GM18519 (cell line): ENCODE data around the gene MRPL28.
"Not testable (repeated sequence)": the region's sequence is repeated elsewhere in the genome, so short reads cannot be mapped to it uniquely, and the experiment has no call there.

ENCODE experiments used
- ATAC-seq: cut with Tn5 transposase; IDR thresholded peaks from one replicate; pipeline ENCODE4 v1.9.1; 2021; ENCODE audit warnings: mild to moderate bottlenecking, moderate library complexity; ENCODE audit not compliant: unreplicated experiment, low FRiP score

MRPL28 gene

DNA sequence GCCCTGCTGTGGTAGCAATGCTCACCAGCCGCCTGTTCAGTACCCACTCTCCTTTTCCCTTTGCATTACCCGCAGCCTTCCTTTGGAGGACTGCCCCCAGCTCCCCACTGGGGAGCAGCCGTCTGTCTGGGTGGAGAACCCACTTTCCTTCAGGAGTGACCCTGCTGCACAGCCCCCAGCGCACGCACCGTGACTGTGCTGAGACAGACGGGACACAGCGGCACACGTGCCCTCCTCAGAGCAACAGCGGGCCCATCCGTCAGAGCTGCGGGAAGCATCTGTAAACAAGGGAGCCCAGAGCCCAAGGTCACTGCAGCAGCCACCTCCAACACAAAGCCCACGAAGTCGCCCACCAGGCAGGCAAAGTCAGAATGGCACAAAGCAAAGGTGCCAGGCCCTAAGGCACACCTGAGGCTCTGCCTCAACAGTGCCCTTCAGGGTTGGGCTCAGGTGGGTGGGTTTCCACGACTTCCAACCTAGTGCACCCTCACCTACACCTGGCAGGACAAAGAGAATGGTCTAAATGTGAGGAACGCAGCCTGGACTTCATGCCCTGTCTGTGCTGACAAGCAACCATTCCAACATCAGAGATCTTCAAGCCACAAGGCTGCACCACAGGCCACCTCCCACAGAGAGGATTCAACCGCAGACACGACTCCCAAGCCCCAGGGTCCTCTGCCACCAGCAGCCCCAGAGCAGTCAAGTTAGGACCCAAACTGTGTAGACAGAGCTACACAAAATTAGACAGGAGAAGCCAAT, 27.7 kb downstream of the MRPL28 start:
- no peak for ATAC-seq

DNA sequence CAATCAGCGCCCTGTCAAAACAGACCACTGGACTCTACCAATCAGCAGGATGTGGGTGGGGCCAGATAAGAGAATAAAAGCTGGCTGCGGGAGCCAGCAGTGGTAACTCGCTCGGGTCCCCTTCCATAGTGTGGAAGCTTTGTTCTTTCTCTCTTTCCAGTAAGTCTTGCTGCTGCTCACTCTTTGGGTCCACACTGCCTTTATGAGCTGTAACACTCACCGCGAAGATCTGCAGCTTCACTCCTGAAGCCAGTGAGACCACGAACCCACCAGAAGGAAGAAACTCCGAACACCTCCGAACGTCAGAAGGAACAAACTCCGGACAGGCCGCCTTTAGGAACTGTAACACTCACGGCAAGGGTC, 28.4 kb downstream of the MRPL28 start:
- ATAC-seq: not testable (repeated sequence)

DNA sequence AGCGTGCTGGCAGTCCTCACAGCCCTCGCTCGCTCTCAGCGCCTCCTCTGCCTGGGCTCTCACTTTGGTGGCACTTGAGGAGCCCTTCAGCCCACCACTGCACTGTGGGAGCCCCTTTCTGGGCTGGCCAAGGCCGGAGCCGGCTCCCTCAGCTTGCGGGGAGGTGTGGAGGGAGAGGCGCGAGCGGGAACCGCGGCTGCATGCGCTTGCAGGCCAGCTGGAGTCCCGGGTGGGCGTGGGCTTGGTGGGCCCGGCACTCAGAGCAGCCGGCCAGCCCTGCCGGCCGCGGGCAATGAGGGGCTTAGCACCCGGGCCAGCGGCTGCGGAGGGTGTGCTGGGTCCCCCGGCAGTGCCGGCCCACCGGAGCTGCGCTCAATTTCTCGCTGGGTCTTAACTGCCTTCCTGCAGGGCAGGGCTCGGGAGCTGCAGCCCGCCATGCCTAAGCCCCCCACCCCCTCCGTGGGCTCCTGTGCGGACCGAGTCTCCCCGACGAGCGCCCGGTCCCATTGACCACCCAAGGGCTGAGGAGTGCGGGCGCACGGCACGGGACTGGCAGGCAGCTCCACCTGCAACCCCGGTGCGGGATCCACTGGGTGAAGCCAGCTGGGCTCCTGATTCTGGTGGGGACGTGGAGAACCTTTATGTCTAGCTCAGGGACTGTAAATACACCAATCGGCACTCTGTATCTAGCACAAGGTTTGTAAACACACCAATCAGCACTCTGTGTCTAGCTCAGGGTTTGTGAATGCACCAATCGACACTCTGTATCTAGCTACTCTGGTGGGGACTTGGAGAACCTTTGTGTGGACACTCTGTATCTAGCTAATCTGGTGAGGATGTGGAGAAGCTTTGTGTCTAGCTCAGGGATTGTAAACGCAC, 29.0 kb downstream of the MRPL28 start:
- not testable (repeated sequence) for ATAC-seq

DNA sequence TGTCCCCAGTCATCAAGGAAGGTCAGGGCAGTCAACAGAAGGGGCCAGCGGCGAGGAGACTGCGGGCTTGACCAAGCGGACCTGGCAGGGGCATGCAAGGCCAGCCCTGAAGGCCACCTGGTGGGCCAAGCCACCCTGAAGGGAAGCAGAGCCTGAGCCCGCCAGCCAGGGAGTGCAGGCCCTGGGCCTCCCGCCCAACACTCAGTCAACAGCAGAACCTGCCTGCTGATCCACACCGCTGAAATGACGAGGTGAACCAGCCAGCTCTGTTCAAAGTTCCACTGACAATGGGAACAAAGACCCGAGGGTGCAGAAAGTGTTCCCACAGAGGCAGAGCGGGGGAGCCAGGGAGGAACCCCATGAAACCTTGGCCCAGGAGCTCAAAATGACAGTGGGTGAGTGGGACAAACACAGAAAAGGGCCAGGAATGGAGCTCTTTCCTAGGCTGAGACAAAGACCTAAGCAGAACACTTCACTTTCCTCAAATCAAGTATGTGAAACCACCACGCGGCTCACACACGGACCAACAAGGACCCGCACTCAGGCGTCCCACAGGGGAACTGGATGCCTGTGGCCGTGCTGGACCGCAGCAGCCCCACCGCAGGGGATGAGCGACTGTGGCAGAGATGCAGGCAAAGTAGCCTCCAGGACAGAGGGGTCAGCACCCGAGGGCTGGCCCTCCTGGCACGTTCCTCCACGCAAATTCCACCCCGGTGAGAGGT, 29.8 kb downstream of the MRPL28 start:
- no peak for ATAC-seq

DNA sequence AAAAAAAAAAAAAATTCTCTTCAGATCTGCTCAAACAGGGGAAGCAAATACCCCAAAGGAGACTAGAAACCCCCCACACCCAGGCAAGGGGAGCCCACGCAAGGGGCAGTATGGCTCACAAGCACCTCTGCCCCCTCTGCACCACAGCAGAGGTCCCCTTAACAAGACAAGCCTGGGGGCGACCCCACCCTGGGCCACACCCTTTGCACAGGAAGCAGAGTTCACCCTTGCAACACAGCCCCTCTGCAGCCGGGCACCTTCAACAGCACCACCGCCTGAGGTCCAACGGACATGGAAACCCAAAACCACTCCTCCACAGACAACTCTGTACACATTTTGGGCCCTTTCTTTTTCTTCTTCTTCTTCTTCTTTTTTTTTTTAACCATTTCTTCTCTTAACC, 30.7 kb downstream of the MRPL28 start:
- ATAC-seq: no peak

DNA sequence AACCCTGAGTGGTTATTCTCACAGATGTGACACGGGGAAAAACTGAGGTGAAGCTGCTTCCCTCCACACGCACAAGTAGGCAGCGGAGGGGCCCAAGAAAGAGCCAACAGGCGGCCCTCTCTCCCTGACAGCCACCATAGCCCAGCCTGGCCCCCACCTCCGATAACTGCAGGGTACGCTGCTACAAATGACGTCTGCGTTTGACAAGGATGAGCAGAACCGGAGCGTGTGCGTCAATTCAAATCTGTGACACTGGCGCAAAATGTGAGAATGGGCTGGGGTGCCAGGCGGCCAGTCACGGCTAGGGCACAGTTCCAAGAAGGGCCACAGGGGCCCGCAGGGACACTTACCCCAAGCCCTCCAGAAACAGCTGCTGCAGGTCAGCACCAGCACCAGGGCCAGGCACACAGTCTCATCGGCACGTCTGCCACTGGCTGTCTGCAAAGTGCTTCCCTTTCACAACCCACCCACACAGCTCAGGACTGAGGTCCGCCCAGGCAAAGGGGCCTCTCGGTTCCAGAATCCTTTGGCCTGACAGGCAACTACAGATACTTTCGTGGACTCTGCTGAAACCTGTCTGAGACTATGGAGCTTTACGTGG, 32.3 kb downstream of the MRPL28 start:
- ATAC-seq: no peak

DNA sequence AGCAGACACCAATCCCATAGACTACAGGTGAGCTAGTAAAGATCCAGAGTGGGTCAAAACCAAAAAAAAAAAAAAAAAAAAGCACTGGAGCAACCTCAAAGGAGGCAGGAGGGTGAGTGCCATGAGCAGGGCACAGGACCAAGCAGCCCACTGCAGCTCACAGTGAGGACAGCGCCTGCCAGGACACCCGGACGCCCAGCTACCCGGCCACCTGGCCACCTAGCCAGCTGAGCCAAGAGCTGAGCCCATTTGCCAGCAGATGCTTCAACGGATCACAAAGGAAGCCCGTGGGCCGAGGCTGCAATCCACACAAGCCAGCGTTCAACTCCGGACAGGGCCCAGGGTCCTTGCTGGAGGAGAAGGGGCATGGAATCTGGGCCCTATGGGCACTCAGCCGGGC, 32.9 kb downstream of the MRPL28 start:
- no peak for ATAC-seq

DNA sequence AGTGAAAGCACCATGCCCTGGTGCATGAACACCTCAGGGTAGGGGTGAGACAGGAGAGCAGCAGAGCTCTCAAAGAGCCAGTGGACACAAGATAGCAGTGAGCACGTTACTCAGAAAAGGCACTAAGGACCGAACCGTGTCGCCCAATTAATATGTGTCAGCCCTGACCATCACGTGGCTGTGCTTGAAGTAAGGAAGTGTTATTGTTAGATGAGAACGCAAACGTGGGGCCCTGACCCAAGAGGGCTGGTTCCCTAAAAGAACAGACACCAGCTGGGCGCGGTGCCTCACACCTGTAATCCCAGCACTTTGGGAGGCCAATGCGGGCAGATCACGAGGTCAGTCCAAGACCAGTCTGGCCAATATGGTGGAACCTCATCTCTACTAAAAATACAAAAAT, 34.1 kb downstream of the MRPL28 start:
- ATAC-seq: no peak

DNA sequence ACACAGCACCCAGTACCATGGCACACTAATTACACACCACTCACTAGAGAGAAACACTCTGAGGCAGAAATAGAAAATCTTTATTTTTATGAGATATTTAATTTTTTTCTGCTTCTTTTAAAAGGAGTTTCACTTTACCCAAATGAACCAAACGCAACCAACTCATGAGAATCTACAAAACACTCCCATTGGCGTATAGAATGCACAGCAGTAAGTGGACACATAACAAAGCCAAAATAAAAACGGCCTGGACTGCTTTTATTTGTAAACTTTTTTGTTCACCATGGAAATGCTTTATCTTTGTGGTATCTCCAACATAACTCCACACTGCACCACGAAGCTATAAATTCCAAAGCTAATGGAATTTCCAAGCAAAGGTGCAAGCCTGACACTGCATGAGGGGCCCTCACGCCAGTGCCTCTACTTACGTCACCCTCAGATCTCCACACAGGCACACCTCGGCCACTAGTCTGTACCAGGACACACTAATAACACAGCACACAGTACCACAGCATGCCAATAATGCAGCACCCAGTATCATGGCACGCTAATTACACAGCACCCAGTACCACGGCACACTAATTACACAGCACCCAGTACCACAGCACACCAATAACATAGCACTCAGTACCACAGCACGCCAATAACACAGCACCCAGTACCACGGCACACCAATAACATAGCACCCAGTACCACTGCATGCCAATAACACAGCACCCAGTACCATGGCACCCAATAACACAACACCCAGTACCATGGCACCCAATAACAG, 35.3 kb downstream of the MRPL28 start:
- ATAC-seq: not testable (repeated sequence)

DNA sequence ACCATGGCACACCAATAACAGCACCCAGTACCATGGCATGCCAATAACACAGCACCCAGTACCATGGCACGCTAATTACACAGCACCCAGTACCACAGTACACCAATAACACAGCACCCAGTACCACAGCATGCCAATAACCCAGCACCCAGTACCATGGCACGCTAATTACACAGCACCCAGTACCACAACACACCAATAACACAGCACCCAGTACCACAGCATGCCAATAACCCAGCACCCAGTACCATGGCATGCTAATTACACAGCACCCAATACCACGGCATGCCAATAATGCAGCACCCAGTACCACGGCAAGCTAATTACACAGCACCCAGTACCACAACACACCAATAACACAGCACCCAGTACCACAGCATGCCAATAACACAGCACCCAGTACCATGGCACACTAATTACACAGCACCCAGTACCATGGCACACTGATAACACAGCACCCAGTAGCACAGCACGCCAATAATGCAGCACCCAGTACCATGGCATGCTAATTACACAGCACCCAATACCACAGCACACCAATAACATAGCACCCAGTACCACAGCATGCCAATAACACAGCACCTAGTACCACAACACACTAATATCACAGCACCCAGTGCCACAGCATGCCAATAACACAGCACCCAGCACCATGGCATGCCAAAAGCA, 36.0 kb downstream of the MRPL28 start:
- ATAC-seq: not testable (repeated sequence)

DNA sequence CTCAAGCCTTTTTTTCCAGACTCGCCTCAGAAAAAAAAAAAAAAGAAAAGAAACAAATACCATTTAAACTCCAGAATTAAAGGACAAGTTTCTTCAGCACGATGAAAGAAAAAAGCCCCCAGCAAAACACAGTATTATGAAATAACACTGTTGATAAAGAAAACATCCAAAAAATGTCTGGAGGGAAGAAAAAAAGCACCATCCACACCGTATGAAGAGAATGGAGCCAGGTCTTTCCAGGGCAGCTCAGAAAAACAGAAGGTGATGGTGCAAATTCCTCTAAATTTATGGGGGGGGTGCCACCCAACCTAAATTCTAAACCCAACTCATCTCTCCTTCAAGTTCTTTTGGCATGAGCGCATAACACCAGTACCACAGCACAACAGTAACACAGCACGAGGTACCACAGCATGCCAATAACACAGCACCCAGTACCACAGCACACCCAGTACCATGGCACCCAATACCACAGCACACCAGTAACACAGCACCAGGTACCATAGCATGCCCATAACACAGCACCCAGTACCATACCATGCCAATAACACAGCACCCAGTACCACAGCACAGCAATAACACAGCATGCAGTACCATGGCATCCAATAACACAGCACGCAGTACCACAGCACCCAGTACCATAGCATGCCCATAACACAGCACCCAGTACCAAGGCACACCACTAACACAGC, 36.8 kb downstream of the MRPL28 start:
- no peak for ATAC-seq

DNA sequence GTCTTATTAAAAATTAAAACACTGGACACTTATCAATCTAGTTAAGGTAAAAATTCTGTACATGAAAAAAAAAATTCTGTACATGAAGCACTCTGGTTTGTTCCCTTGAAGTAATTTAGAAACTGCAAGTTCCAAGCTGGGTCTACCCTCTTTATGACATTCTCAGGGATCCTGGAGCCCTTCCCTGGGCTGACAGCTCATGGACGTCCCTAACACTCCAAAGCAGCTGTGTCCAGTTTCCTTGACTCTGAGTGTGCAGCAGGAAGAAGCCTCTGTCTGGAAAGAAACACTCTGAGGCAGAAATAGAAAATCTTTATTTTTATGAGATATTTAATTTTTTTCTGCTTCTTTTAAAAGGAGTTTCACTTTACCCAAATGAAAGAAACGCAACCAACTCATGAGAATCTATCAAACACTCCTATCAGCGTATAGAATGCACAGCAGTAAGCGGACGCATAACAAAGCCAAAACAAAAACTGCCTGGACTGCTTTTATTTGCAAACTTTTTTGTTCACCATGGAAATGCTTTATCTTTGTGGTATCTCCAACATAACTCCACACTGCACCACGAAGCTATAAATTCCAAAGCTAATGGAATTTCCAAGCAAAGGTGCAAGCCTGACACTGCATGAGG, 39.0 kb downstream of the MRPL28 start:
- not testable (repeated sequence) for ATAC-seq

DNA sequence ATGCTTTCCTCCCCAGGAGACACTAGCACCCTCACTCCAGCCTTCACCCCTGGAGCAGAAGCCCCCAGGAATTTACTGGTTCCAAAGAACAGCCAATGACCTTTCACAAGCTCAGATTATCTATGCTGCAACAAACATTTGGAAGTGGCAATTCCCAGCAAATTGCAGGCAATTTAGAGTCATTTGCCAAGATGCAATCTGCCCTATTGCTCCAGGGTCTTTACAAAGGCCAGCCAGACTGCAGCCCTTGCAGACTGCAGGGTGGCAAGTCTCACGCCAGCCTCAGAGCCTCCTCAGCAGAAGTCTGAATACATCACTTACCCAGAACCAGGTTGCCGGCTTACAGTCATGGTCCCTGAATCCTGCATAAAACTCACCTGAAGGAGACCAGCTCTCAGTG, 39.6 kb downstream of the MRPL28 start:
- ATAC-seq: no peak

DNA sequence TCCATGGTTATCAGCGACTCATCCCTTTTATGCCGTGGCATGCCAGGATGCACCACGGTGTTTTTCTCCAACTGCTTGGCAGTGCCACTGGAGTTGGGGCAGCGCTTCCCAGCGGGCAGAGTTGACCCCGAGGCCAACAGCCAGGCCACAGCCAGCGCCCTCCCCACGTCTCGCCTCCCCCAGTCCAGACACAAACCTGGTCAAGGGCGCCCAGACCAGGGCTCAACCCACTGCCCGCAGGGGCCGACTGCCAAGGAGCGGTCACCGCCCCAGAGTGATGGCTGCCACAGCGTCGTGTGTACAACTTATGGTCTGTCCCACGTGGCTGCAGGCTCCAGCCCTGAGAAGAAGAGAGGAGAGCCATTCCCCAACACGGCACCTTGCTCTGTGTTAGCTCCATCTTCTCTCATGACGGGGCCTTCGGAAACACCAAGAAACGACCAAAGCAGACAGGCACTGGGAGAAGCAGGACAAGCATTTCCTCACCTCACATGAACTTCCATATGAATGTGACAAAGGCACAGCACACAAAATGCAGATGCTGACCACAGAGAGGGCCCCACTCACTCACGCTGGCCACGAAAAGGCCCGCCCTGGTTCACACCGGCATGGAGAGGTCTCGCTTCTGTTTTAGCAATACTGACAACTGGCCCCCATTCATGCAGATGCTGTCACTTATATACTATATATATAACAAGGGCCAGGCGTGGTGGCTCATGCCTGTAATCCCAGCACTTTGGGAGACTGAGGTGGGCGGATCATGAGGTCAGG, 44.8 kb downstream of the MRPL28 start:
- no peak for ATAC-seq

DNA sequence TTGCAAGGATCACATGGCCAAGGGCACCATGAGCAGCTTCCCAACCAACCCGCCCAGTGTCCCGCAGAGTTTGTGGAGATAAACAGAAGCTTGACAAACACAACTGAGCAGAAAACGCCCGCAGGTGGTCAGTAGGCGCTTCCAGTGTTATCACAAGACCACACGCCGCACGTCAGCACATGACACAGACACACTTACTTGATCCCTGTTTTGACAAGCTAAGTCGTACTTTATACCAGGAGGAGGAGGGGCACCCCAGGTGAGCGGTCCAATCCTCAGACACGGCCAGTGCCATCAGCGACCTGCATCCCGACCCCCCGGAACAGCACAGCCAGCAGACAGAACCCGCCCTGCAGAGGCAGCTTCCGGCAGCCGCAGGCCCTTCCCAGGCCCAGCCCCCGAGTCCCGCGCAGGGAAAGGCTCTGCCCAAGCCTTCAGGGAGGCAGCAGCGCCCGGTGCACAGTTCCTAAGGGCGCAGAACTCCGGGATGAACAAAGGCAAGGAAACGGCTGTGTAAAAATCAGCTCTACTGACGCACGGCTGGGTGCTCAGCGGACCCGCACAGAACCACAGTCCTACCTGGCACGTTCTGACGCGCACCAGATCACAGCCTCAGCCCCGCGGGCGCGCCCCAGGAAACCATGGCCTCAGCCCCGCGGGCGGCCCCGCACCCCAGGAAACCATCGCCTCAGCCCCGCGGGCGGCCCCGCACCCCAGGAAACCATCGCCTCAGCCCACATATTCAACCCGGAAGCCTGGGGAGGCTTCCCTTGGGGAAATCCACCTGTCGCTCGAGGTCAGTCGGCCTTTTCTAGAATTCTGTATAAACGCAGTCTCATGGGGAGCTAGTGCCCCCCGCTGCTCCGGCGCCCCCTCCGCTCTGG, 45.6 kb downstream of the MRPL28 start:
- ATAC-seq: no peak

DNA sequence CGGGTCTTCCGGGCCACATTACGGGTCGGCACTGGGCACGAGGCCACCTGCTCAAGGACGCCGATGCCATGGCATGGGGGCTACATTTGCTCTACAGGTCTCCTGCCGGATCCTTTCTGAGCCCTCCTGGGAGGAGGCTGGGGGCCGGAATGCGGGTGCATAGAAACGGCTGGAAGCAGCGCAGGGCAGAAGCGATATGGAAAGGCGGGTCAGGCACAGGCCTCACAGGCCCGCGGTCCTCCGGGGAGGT, 46.2 kb downstream of the MRPL28 start:
- no peak for ATAC-seq

DNA sequence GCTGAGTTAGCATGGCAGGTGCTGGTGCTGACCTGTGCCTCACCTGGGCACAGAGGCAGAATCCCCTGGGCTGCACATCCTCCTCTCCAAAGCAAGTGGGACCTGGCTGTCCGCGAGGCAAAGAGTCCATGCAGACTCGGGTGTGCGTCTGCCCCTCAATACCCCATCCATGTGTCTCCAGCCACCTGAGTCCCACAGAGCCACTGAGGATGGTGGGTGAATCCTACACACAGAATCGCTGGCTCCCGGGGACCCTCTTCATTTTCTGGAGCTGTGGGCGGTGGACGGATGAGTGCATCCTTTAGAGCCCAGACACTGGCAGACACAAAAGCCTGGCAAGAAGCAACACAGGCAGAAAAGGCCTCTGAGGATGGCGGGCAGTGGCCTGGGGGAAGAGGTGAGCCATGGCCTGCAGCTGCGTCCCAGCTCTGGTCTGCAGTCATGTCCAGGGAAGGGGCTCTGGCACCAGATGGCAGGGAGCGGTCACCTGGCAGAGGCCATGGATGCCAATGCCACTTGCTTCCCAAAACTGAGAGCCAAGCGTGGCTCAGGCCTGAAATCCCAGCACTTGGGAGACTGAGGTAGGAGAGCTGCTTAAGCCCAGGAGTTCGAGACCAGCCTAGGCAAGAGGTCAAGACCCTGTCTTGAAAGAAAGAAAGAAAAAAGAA, 47.7 kb downstream of the MRPL28 start:
- no peak for ATAC-seq
